ENCODE data around the gene C3orf70.

- TF ChIP-seq CTCF (IDR thresholded peaks at IDR 0.05) (no peak), EP300 (IDR thresholded peaks at IDR 0.05) (no peak), POLR2A (IDR thresholded peaks at IDR 0.05) (no peak)
Observed at GRCh38 chr3:185090811-185091210, 62.0 kb downstream of the C3orf70 start.

Measured in tibial nerve (tissue), 4 donors.